ENCODE results near the gene TMEM50A. TPM values are rescaled to one million over a fixed set of nuclear protein-coding genes. Genes with fewer than 3 reads are reported as not detected.

TMEM50A gene
- total and polyA plus RNA-seq, 9 of the 15 experiments (the other 6 are each of a cell fraction or from before 2014, with no cell fraction given): 43.7 to 195 (median 137) TPM

GRCh38 chr1:25355841-25356395 lies 17.8 kb downstream of the TMEM50A start (continued):
- no peak for TF ChIP-seq NELFE (IDR thresholded peaks at IDR 0.05; ENCODE audit: insufficient read depth, insufficient read length)
- no peak for TF ChIP-seq KAT2B (IDR thresholded peaks at IDR 0.05; ENCODE audit: low read depth, low read length)
- TF ChIP-seq CC2D1A (IDR thresholded peaks at IDR 0.05): peak; percentile 85; the same call in 1 of the 2 replicates
- no peak for TF ChIP-seq RBBP5 (IDR thresholded peaks at IDR 0.05; ENCODE audit: borderline replicate concordance, insufficient read depth, low read length, poor library complexity, severe bottlenecking)
- no peak for TF ChIP-seq ZC3H8 (IDR thresholded peaks at IDR 0.05)
- TF ChIP-seq FOXP1 (CRISPR knock-in tag; IDR thresholded peaks at IDR 0.05): no peak
- TF ChIP-seq DPF2 (IDR thresholded peaks at IDR 0.05): peak; percentile 72
- TF ChIP-seq GMEB1 (CRISPR knock-in tag; IDR thresholded peaks at IDR 0.05): no peak
- no peak for TF ChIP-seq CEBPB (tag; IDR thresholded peaks at IDR 0.05)
- TF ChIP-seq BCOR (IDR thresholded peaks at IDR 0.05): no peak
- TF ChIP-seq KHSRP (IDR thresholded peaks at IDR 0.05): no peak
- TF ChIP-seq ZNF282 (CRISPR knock-in tag; IDR thresholded peaks at IDR 0.05): no peak
- no peak for TF ChIP-seq KLF1 (tag; IDR thresholded peaks at IDR 0.05)
- TF ChIP-seq DNMT1 (IDR thresholded peaks at IDR 0.05): no peak
- TF ChIP-seq TFE3 (CRISPR knock-in tag; IDR thresholded peaks at IDR 0.05): no peak
- TF ChIP-seq NCOA4 (IDR thresholded peaks at IDR 0.05; ENCODE audit: partially characterized antibody): no peak
- TF ChIP-seq ZNF764 (CRISPR knock-in tag; IDR thresholded peaks at IDR 0.05; ENCODE audit: low read depth): no peak
- no peak for TF ChIP-seq ZBTB8A (IDR thresholded peaks at IDR 0.05; ENCODE audit: partially characterized antibody)
- TF ChIP-seq TAF9B (IDR thresholded peaks at IDR 0.05; ENCODE audit: partially characterized antibody): no peak
- no peak; the same call in 1 of the 2 replicates for TF ChIP-seq BACH1 (tag; IDR thresholded peaks at IDR 0.05)
- TF ChIP-seq RNF219 (CRISPR knock-in tag; IDR thresholded peaks at IDR 0.05): no peak
- peak in 1 of 2 experiments; percentile 83; a peak in 2 of 4 replicates for TF ChIP-seq RCOR1 (IDR thresholded peaks at IDR 0.05; ENCODE audit: borderline replicate concordance in 1 of 2, low read depth in 2 of 2, low read length in 2 of 2)
- TF ChIP-seq JUND (IDR thresholded peaks at IDR 0.05; ENCODE audit: borderline replicate concordance, low read depth, low read length): peak; percentile 36; the same call in 1 of the 2 replicates
- TF ChIP-seq JUND (tag; IDR thresholded peaks at IDR 0.05; ENCODE audit: borderline replicate concordance, low read depth, low read length): no peak
- no peak for TF ChIP-seq COPS2 (conservative IDR thresholded peaks at IDR 0.05)
- TF ChIP-seq MCM7 (IDR thresholded peaks at IDR 0.05): no peak
